ENCODE results near the gene CD99.
"Not testable (repeated sequence)": the region's sequence is repeated elsewhere in the genome, so short reads cannot be mapped to it uniquely, and the experiment has no call there.

Gene CD99

GRCh38 chrX:2732649-2733048 is 41.6 kb downstream of the CD99 start:
- DNase-seq, result no peak

GRCh38 chrX:2733286-2733685 is 42.2 kb downstream of the CD99 start:
- no peak for DNase-seq

DNA sequence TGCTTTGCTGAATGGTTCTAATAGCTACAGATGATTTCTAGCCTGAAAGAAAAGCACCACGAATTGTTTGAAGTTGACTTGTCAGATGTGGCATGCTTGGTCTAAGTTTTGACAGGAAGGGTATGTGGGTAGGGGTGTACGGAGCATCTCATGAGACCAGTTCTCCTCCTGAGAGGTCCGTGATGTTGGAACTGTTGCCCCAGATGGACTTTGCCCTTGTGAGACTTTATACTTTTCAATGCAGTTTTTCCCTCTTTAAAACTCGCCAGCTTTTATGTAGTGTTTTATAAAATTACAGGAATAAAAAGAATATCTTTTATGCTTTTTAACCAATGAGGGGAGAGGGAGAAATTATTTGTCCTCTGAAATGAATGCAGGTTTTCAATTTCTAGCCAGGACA is 44.2 kb downstream of the CD99 start:
- DNase-seq, result no peak

DNA sequence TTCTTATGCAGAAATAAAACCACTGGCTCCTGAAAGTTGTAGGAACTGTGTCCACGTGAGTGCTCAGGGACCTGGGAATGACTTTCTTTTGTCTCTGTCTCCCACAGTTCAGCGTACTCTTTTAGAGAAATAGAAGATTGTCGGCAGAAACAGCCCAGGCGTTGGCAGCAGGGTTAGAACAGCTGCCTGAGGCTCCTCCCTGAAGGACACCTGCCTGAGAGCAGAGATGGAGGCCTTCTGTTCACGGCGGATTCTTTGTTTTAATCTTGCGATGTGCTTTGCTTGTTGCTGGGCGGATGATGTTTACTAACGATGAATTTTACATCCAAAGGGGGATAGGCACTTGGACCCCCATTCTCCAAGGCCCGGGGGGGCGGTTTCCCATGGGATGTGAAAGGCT is 49.6 kb downstream of the CD99 start:
- DNase-seq, result no peak

DNA sequence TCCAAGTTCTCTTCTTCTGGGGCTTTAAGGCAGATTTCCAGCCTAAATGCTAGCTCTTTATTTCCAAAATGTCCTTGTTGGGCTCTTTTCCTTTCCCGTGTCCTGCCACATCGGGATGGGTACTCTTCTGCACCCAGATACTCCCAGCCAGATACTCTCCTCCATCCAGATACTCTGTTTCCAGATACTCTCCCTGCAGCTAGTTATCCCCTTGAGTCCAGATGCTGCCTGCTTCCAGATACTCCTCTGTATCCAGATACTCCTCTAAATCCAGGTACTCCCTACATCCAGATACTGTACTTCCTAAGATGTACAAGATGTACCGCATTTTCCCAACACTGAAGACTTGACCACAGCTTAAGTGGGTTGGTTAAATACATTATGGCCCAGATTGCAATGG is 50.3 kb downstream of the CD99 start:
- DNase-seq, result no peak

DNA sequence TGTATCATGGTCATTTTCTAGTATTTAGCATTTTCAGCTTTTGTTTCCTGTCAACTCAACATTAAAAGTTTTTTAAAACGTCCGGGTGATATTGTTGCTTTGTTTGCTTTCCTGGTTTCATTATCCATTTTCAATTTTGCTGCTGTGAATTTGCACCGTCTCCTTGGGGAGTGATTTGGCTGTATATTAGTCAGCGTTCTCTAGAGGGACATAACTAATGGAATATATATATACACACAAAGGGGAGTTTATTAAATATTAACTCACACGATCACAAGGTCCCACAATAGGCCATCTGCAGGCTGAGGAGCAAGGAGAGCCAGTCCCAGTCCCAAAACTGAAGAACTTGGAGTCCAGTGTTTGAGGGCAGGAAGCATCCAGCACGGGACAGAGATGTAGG is 55.2 kb downstream of the CD99 start:
- not testable (repeated sequence) for DNase-seq

DNA sequence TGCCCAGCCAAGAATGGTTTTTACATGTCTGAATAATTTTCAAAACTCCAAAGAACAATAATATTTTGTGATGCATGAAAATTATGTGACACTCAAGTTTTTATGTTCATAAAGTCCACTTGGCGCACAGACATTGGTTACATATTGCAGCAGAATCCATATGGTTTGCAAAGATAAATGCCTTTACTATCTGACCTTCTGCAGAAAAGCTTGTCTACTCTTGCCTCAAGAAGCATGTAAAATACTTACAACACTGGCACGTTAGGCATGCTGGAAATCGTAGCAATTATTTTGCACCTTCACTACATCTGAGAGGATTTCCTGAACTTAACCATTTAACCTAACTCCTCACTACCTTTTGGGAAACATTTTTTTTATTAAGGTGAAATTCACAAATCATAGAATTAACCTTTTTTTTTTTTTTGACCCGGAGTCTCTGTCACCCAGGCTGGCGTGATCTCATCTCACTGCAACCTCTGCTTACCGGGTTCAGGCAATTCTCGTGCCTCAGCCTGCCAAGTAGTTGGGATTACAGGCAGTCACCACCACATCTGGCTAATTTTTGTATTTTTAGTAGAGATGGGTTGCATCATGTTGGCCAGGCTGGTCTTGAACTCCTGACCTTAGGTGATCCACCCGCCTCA is 57.2 kb downstream of the CD99 start:
- no peak for DNase-seq

- no peak for DNase-seq
These were observed 57.7 kb downstream of the CD99 start for GRCh38 chrX:2748815-2749188.

- no peak for DNase-seq
These were observed 60.2 kb downstream of the CD99 start for GRCh38 chrX:2751291-2751690.

DNA sequence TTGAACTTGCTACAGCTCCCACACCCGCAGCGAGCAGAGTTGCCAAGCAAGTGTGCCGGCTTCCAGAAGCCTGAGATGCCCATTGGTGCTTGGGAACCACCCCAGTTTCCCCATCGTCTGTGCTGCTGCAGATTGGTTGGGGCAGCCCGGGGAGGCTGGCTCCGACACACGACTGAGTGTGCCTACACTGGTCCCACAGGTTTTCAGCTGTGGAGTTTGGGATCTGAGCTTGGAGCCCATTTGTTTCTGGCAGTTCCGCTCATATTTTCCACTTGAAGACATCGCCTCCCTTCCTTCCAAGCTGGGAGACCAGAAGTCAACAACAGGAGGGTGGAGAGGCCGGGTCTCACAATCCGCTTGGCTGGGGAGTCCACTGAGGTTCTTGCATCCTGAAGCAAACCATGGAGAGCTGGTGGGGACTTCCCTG is 60.8 kb downstream of the CD99 start, which contains the start of gene XG:
Gene XG (plus strand): TSS at position 167 of the 427 bp plus-strand sequence. CDS start 235 bp downstream, at position 402.
- not testable (repeated sequence) for DNase-seq

DNA sequence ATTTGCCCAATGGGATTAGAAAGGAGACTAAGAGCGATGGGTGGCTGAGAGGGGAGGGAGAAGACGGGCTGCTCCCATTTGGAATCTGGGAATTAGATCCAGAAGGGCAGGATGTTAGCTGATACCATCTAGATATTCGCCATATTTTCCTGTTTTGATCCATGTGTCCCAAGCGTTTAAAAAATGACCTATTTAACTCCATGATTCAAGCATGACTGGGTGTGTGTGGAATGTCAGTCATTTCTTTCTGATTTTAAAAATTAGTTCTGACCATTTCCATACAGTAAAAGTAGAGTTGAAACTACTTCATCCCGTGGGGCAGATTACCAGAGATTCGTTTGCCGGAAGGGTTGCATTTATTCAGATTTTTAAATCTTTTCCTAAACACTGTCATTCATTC is 61.3 kb downstream of the CD99 start:
- DNase-seq, result not testable (repeated sequence)

- DNase-seq, result not testable (repeated sequence)
These were observed 64.1 kb downstream of the CD99 start for GRCh38 chrX:2755163-2755715.

- peak; percentile 3 for DNase-seq
These were observed 65.5 kb downstream of the CD99 start for GRCh38 chrX:2756548-2756947.

DNA sequence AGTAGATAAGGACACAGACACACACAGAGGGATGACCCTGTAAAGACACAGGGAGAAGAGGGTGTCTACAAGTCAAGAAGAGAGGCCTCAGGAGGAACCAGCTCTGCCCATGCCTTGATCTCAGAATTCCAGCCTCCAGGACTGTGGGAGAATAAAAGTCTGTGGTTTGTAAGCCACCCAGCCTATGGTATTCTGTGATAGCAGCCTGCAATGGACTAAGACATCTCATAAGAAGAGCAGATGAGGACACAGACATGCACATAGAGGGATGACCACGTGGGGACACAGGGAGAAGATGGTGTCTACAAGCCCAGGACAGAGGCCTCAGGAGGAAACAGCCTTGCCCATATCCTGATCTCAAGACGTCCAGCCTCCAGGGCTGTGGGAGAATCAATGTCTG is 70.2 kb downstream of the CD99 start:
- no peak for DNase-seq

DNA sequence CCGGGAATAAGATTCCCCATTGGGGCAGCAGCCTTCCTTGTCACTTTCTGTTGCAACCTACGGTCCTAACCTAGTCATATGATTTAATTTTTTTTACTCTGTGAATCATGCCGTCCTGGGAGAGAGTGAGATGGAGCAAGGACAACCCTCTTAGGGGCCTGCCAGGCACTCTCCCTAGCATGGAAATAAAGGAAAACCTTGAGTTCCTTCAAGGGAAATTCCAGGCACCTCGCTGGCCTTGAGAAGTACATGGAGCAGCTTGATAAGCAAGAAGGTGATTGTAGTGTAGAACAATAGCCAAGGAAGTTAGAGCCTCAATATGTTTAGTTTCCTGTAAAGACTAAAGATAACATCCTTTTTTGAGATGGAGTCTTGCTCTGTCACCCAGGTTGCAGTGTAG is 71.6 kb downstream of the CD99 start:
- not testable (repeated sequence) for DNase-seq

- not testable (repeated sequence) for DNase-seq
These were observed 73.9 kb downstream of the CD99 start for GRCh38 chrX:2764766-2765548.

DNA sequence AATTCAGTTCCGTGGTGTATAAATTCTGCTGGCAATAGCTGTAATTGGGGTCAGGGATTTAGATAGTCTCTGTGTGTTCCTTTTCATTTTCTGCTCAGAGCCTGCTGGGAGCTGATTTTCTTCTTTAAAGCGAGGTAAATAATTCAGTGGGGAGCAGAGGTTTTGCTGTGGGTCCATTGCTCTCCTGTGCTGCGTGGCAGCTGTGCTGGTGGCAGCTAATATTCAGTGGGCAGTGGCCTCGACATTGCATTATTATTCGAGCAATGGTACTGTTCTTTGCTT is 74.4 kb downstream of the CD99 start:
- DNase-seq, result no peak

GRCh38 chrX:2766906-2767305 is 75.8 kb downstream of the CD99 start:
- DNase-seq, result no peak

DNA sequence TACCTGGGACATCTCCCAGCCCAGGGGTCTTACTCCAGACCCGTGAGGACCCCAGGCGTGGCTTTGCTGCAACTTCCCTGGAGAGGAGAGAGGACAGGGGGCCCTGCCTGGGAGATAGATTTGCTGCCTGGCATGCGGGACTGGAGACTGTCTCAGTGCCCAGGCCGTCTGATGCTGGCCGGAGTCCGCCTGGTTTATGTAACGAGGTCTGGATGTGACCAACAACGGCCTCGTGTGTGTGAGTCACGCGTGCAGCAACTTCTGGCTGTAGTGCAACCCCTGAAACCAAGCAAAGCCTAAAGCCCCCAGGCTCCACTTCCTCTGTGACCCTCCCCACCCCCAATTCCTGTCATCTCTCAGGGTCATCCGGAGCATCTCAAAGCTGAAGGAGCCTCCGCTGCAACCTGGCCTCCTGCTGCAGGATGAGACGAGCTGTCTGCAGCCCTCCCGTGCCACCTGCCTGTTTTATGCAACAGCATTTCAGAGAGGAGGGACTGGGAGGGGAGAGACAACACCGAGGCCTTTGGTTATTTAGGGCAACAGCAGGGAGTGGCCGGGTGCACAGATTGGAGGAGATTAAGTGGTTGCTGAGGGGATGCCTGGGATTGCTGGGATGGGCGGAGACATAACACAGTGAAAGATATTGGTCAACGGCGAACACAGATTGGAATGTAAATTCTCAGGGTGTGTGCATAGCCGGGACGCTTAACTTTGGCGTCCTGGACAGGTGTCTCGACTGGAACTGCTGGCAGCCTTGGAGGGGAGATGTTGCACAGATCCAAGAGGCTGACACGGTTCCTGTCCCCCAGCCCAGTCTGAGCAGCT is 76.7 kb downstream of the CD99 start:
- peak; percentile 1 for DNase-seq

DNA sequence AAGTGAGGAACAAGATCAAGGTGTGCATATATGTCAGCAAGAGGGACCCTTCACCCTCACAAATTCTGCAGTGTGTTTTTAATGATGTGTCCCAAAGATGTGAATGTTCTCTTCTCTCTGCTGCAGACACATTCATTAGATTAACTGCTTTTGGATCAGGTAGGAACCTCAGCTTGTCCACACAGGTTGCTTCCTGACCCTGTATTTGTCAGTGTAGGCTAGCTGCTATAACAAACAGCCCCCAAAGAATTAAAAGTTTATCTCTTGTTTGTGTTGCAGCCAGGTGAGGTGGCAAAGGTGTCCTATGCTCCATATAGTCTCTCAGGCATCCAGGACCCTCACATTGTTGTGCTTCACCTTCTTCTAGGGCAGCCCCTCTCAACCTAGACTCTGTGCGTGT is 78.5 kb downstream of the CD99 start:
- DNase-seq, result no peak

- DNase-seq, result not testable (repeated sequence)
These were observed 82.3 kb downstream of the CD99 start for GRCh38 chrX:2773166-2774055.

- no peak for DNase-seq
These were observed 83.0 kb downstream of the CD99 start for GRCh38 chrX:2774057-2774456.
